PC-9 (cell line): ENCODE data around the gene CRISPLD2. TPM values are rescaled to one million over a fixed set of nuclear protein-coding genes. Genes with fewer than 3 reads are reported as not detected.

Experiments used
- Bru-seq: library from RNA; stranded (reverse); fragments of 400-500 nt; gene quantifications from one replicate; lab custom pipeline; 2021; lab: Mats Ljungman, UMichigan
- BruChase-seq, 2 experiments: library from RNA; stranded (reverse); fragments of 400-500 nt; gene quantifications; one replicate each; lab custom pipeline; 2021; lab: Mats Ljungman, UMichigan
- BruUV-seq: library from RNA; stranded (reverse); fragments of 400-500 nt; replicated peaks from 2 replicates; lab custom pipeline; 2021; lab: Mats Ljungman, UMichigan
- CTCF ChIA-PET: fragments of 300-600 bp; sonication (Branson Sonifier 250); formaldehyde crosslinking; loops from one replicate; lab custom pipeline; 2022; ENCODE audit warnings: antibody characterized with exemption; lab: Charles Lee
- POLR2A ChIA-PET: fragments of 300-600 bp; sonication (Branson Sonifier 250); formaldehyde crosslinking; loops from one replicate; lab custom pipeline; 2022; ENCODE audit warnings: antibody characterized with exemption; ENCODE audit not compliant: unreplicated experiment; lab: Charles Lee
- DNase-seq, 2 experiments: peaks; one replicate each; pipeline versions ENCODE4 v3.0.0 to v3.0.0-alpha.2; 2015 to 2022; ENCODE audit warnings: mixed read lengths in 1 of 2
- H2AFZ ChIP-seq: fragments of 200-600 bp; sonication (generic); 2 replicates; pipeline ENCODE4 v1.8.1; 2017; ENCODE audit warnings: antibody characterized with exemption
- H3F3A ChIP-seq: fragments of 200-600 bp; sonication (generic); 2 replicates; pipeline ENCODE4 v1.8.1; 2017; ENCODE audit warnings: antibody characterized with exemption, mild to moderate bottlenecking, low read depth; ENCODE audit not compliant: insufficient read depth
- H3K27ac ChIP-seq: fragments of 200-600 bp; sonication (generic); 2 replicates; pipeline ENCODE4 v1.6.1; 2016; ENCODE audit warnings: mixed run types
- H3K27me3 ChIP-seq: fragments of 200-600 bp; sonication (generic); 2 replicates; pipeline ENCODE4 v1.6.1; 2016; ENCODE audit warnings: low read depth, mixed run types; ENCODE audit not compliant: insufficient read depth
- H3K36me3 ChIP-seq: fragments of 200-600 bp; sonication (generic); 2 replicates; pipeline ENCODE4 v1.6.1; 2016; ENCODE audit warnings: low read depth, mixed run types
- H3K4me1 ChIP-seq: fragments of 200-600 bp; sonication (generic); replicated peaks from 2 replicates; pipeline ENCODE4 v1.6.1; 2016; ENCODE audit warnings: mixed run types; ENCODE audit not compliant: insufficient read depth
- H3K4me2 ChIP-seq: fragments of 200-600 bp; sonication (generic); 2 replicates; pipeline ENCODE4 v1.6.1; 2017; ENCODE audit warnings: mixed run types
- H3K4me3 ChIP-seq: fragments of 200-600 bp; sonication (generic); 2 replicates; pipeline ENCODE4 v1.6.1; 2016; ENCODE audit warnings: mixed run types
- H3K79me2 ChIP-seq: fragments of 200-600 bp; sonication (generic); 2 replicates; pipeline ENCODE4 v1.6.1; 2017; ENCODE audit warnings: low read depth, mixed run types
- H3K9me2 ChIP-seq: fragments of 200-600 bp; sonication (generic); 2 replicates; pipeline ENCODE4 v1.8.1; 2017; ENCODE audit warnings: mild to moderate bottlenecking; ENCODE audit not compliant: insufficient read depth
- H3K9me3 ChIP-seq: fragments of 200-600 bp; sonication (generic); 2 replicates; pipeline ENCODE4 v1.8.1; 2016; ENCODE audit warnings: low read depth; ENCODE audit not compliant: insufficient read depth
- H4K20me1 ChIP-seq: fragments of 200-600 bp; sonication (generic); 2 replicates; pipeline ENCODE4 v1.8.1; 2017; ENCODE audit not compliant: insufficient read depth
- EZH2 ChIP-seq: fragments of 200-600 bp; sonication (generic); IDR thresholded peaks from 2 replicates; pipeline ENCODE4 v1.8.0; 2017; ENCODE audit warnings: antibody characterized with exemption, low read depth
- intact Hi-C: fragments of 100-400 bp; cut with micrococcal nuclease; formaldehyde crosslinking; loops from one replicate; pipeline ENCODE4 v1.10.0; 2022; ENCODE audit not compliant: unreplicated experiment
- long read RNA-seq: library from polyadenylated mRNA; stranded (forward); transcript quantifications from one replicate; pipeline ENCODE4 v2.0.0, GENCODE V29; 2022
- total RNA-seq: library from RNA; stranded (reverse); gene quantifications from 2 replicates; pipeline ENCODE4 v1.2.3, GENCODE V29; 2021
- TF ChIP-seq, protein P1 (sequence below): fragments of 200-600 bp; sonication (generic); conservative IDR thresholded peaks from 2 replicates; pipeline ENCODE4 v1.6.1; 2017; ENCODE audit warnings: mixed run types, antibody characterized with exemption, mild to moderate bottlenecking, moderate library complexity

The CRISPLD2 gene
- total RNA-seq (18.6 and 19.9 TPM in 2 replicates), Bru-seq, nascent RNA (percentile 59 among the genes with signal in this experiment), BruChase-seq, experiment 1, labeled RNA remaining after a 2-hour chase (percentile 53 among the genes with signal in this experiment), BruChase-seq, experiment 2, labeled RNA remaining after a 6-hour chase (percentile 67 among the genes with signal in this experiment)
- long read RNA-seq, full-length matches to known transcripts, result 1 of 13 reads
- long read RNA-seq, partial matches to known transcripts, result 2 of 13 reads
- long read RNA-seq, other reads (novel, unspliced or antisense), result 10 of 13 reads

- peaks cover 27% of the 10 kb centered on the region for H3K4me1 ChIP-seq
- peak within 1 kb of the TSS; percentile 59 for H3K4me3 ChIP-seq
- no peak within 1 kb of the TSS for H3K27ac ChIP-seq
- TF ChIP-seq, protein P1, sequence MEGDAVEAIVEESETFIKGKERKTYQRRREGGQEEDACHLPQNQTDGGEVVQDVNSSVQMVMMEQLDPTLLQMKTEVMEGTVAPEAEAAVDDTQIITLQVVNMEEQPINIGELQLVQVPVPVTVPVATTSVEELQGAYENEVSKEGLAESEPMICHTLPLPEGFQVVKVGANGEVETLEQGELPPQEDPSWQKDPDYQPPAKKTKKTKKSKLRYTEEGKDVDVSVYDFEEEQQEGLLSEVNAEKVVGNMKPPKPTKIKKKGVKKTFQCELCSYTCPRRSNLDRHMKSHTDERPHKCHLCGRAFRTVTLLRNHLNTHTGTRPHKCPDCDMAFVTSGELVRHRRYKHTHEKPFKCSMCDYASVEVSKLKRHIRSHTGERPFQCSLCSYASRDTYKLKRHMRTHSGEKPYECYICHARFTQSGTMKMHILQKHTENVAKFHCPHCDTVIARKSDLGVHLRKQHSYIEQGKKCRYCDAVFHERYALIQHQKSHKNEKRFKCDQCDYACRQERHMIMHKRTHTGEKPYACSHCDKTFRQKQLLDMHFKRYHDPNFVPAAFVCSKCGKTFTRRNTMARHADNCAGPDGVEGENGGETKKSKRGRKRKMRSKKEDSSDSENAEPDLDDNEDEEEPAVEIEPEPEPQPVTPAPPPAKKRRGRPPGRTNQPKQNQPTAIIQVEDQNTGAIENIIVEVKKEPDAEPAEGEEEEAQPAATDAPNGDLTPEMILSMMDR, result no peak
- TF ChIP-seq EZH2, result no peak
- intact Hi-C loops, result loop anchor here (1.0 to 5.0 kb wide), 2 partner anchors 33 kb away; no protein-coding TSS in a partner anchor
- BruUV-seq, result no TSS peak
- H3K9me3 ChIP-seq, result no peaks in the 10 kb centered on the region
- peaks cover 15% of the 10 kb centered on the region; the same call in 1 of the 2 replicates for H3F3A ChIP-seq
- H4K20me1 ChIP-seq, result no peaks in the 10 kb centered on the region
- peak within 1 kb of the TSS; percentile 96 for H3K4me2 ChIP-seq
- H3K27me3 ChIP-seq, result no peaks in the 10 kb centered on the region
- no peaks in the 10 kb centered on the region for H3K36me3 ChIP-seq
- DNase-seq, result peak; percentile 85 to 94
- no peaks in the 10 kb centered on the region for H3K9me2 ChIP-seq
- ChIA-PET CTCF (interaction anchor here (0.6 kb wide), 1 partner anchor 307 kb away, joined by 3 read pairs; no protein-coding TSS in a partner anchor), POLR2A (interaction anchor here (0.6 to 1.1 kb wide), 8 partner anchors 18 to 305 kb away, joined by 3 to 10 read pairs (median 3); no protein-coding TSS in a partner anchor)
- H3K79me2 ChIP-seq, result no peaks in the 10 kb centered on the region
- H2AFZ ChIP-seq, result peak within 1 kb of the TSS; percentile 70
Observed at GRCh38 chr16:84819644-84820304, at the start of gene CRISPLD2. CRISPLD2 (plus strand) TSS chr16:84819985; CDS start chr16:84838496, 18,511 bp downstream.

GRCh38 chr16:84773312-84773711, 46.5 kb upstream of the CRISPLD2 start:
- intact Hi-C loops, result loop anchor here (5.0 kb wide), 1 partner anchor 179 kb away; no protein-coding TSS in a partner anchor
- H3K9me2 ChIP-seq, result no peaks in the 10 kb centered on the region
- no peaks in the 10 kb centered on the region for H3K9me3 ChIP-seq
- TF ChIP-seq, protein P1, result no peak
- TF ChIP-seq EZH2, result no peak
- H2AFZ ChIP-seq, result no peak overlapping the region
- H3K27ac ChIP-seq, result no peak overlapping the region
- ChIA-PET CTCF (no interaction called here), POLR2A (no interaction called here)
- no peak overlapping the region for H3K4me2 ChIP-seq
- H3K27me3 ChIP-seq, result no peaks in the 10 kb centered on the region
- H3K4me1 ChIP-seq, result no peaks in the 10 kb centered on the region
- H4K20me1 ChIP-seq, result peaks cover 21% of the 10 kb centered on the region
- H3K79me2 ChIP-seq, result no peaks in the 10 kb centered on the region
- H3K4me3 ChIP-seq, result no peak overlapping the region
- BruUV-seq, result no TSS peak
- no peak for DNase-seq
- peaks cover 34% of the 10 kb centered on the region for H3K36me3 ChIP-seq
- peaks cover 14% of the 10 kb centered on the region; the same call in 1 of the 2 replicates for H3F3A ChIP-seq

DNA sequence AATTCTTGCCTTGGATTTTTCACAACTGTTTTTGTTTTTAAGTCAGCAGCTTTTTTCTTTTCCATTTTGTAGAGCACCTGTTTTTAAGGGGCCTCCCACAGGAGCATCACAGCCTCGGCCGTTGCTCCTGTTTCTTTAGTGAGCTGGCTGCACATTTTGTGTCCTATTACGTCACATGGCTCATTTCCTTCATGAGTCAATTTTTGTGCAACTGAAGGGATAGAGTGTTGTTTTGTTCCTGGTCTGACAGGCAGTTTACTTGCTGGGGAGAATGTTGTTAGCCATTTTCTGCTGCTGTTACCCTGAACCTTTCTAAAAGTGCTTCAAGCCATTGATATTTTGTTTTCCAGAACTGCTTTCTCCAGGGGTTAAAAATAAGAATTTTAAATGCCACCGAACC, 45.0 kb upstream of the CRISPLD2 start:
- Histone ChIP-seq H3K4me1 (no peaks in the 10 kb centered on the region), H3K79me2 (no peaks in the 10 kb centered on the region), H3K4me2 (no peak overlapping the region), H3K27ac (no peak overlapping the region), H3K4me3 (no peak overlapping the region), H3K9me2 (no peaks in the 10 kb centered on the region), H2AFZ (no peak overlapping the region), H4K20me1 (peaks cover 13% of the 10 kb centered on the region), H3K27me3 (no peaks in the 10 kb centered on the region), H3K9me3 (no peaks in the 10 kb centered on the region), H3F3A (peaks cover 22% of the 10 kb centered on the region; the same call in 1 of the 2 replicates), H3K36me3 (peaks cover 35% of the 10 kb centered on the region)
- TF ChIP-seq EZH2, result no peak
- TF ChIP-seq, protein P1, result no peak
- BruUV-seq, result no TSS peak
- peak in 1 of 2 experiments; percentile 57 for DNase-seq
- intact Hi-C loops, result loop anchor here (5.0 kb wide), 1 partner anchor 177 kb away; no protein-coding TSS in a partner anchor
- ChIA-PET CTCF (no interaction called here), POLR2A (no interaction called here)
